Inflammatory macrophage treated with lipopolysaccharide for 4 hours (primary cell): Measurements from ENCODE around the gene EXOSC7.

Experiments
- DNase-seq: peaks from one replicate; pipeline ENCODE4 v3.0.0-alpha.2; 2020

Gene EXOSC7

DNA sequence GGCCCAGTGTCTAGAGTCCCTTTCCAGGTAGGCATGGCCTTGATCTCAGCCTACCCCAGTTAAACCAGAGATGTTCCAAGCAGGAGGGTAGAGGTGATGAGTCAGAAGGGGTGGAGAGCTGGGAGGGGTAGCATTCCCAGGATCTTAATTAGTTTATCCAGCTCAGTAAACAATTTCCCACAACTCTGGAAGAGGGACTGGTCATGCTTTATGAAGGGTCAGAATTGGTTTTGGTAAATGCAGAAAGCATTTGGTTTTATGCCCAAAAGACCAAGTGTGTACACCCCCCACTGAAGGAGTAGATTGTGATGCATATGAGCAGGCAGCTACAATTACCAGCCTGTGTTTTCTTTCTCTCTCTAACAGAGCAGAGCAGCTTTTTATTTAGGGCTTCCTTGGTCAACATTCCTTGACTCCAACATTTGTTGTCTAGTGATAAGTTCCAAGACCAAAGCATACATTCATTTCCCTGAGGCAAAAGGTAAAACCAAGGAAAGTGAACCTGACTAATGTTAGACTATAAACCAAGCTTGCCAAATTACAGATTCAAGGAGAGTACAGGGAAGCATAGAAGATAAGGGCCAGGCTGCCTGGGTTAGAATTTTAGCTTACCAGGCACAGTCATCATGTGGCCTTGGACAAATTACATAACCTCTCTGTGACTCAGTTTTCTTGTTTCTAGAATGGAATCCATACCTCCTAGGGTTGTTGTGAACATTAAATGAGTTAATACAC, 17.6 kb downstream of the EXOSC7 start:
- no peak for DNase-seq

- DNase-seq = no peak
Observed at GRCh38 chr3:44995142-44995770, 19.2 kb downstream of the EXOSC7 start.

DNA sequence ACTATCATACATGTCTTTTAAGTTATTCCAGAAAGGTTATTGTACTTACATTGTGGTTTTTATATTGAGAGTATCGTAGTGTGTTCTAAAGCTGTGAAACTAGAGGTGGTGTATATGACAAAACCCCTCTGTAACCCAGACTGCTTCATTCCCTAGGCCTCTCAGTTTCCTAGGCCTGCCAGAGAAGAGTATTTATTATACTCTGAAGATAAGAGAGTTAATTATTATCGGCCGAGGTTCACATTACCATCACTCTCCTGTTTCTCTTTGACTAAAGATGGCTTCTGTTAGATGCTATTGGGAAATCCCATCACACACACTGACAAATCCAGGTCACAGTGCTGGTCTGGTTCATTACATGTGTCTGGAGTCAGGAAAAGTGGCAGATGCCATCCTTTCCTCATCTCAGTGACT, 20.5 kb downstream of the EXOSC7 start:
- no peak for DNase-seq

DNA sequence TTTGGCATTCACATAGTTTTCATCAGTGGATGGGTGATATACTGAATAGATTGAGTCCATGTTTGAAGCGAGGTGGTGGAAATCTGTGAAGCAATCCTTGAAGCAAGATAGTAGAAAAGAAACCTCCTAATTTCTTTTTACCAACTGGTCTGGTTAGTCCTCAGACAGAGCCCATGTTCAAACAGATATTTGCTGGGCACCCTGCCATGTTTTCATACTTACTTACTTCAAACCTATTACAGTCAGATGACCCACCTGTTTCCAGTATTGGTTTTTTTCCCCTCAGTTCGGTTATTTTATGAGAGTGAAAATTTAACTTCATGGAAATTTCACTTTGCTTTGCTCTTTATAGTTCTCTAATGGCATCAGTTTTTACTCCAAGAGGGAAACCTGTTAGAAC, 23.7 kb downstream of the EXOSC7 start:
- DNase-seq = no peak

DNA sequence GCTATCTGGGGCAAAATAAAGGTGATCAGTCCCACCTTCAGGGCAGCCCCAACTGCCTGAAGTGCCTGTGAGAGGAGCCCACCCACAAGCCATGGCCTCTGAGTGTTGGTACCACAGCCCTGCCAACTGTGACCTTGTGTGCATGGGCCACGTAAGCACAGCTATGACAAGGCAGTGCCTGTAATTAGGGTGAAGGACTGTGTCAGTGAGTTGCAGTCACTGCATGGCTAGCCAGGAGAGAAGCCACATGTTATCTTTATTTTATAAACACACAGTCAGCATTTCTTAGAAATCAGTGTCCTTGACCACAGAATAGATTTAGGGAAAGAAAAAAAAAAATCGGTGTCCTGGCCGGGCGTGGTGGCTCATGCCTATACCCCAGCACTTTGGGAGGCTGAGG, 24.8 kb downstream of the EXOSC7 start:
- no peak for DNase-seq

- DNase-seq = no peak
Observed at GRCh38 chr3:45001738-45002137, 25.7 kb downstream of the EXOSC7 start.

DNA sequence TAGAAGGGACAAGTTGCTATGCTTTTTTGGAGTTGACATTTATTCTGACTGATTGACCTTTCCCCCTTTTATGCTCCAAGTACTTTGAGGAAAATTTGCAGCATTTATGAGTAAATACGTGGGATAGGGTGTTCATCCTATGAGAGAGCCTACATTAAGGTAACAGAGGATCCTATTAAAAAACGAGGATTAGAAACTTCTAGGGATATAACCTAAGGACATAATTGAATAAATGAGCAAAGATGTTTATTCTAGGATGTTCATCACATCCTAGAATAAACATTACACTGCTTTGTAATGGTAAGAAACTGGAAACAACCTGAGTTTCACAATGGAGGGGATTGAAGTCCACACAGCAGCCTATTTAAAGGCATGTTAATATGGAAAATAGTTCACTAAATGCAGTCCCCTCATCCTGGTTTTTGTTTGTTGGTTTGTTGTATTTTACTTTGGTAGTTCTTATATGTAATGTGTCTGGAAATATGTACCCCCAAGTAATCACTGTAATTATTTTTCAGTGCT, 26.2 kb downstream of the EXOSC7 start:
- no peak for DNase-seq

- DNase-seq = no peak
Observed at GRCh38 chr3:45002720-45003119, 26.7 kb downstream of the EXOSC7 start.

DNA sequence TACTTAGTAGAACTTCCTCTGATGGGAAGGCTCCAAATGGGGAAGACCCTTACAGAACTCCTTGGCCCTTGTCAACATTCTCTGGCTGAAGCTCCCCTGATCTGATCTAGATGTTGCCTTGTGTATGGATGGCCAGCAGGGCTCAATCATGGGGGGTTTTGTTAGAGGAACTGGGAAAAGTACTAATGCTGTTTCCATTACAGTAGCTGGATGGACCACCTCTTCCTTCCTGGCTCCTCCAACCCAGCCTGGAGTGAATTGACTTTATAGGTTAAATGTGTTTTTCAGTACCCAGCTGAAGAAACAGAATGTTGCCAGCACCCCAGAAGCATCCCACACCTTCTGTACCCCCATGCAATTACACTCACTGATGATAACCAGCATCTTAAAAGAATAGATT, 27.4 kb downstream of the EXOSC7 start:
- DNase-seq = no peak

GRCh38 chr3:45003859-45004258, 27.8 kb downstream of the EXOSC7 start:
- DNase-seq = no peak

DNA sequence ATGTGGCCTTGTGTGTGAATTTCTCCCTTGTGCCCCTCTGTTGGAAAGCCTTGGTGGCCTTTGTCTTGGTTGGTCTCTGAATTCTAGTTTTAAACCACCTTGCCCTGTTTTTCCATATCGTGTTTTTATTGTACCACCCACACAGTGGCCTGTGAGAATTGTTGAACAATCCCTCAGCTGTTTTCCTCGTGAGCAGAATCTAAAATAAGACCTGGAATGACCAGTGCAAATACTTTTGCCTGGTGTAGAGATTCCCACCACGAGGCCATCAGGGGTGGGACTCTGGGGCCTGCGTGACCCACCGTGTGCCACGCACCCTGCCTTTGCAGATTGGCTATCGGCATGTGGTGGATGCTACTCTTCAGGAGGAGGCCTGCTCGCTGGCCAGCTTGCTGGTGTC, 31.0 kb downstream of the EXOSC7 start:
- DNase-seq = no peak

DNA sequence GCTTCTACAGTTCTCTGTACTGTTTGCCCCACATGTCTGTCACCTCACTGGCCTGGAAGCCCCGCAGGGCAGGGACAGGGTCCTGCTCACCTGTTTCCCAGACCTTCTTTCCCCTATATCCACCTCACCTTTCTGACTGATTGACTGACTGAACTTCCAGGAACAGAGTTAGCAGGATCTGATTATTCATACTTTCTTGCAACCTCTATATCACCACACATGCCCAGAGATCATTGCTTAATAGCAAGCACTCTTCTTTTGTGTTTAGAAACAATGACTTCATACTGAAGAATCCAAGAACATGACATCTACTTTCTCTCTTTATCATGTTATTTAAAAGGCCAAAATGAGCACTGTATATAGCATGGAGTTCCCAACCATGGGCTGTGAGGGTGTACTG, 32.1 kb downstream of the EXOSC7 start:
- DNase-seq = no peak

GRCh38 chr3:45009868-45010267, 33.8 kb downstream of the EXOSC7 start:
- no peak for DNase-seq

DNA sequence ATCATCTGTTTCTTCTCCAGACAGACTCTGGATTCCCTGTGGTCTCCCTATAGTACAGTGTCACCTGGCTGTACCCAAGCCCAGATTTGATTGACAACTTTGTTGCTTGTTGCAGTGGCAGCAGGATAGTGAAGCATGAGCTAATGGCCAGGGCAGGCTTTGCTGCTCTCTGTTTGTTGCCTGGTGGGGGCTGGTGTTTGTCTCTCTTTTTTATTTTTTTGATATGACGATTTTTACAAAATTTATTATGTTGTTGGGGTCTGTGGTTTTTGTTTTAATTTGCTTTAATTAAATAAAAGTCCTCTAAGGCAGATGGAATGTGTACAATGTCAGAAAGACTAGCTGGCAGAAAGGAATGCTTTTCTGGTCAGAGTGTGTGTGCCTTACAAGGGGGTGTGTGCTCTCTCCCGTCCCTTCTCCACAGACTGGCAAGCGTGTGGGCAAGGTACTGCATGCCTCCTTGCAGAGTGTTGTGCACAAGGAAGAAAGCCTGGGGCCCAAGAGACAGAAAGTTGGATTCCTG, 34.8 kb downstream of the EXOSC7 start:
- no peak for DNase-seq

GRCh38 chr3:45011756-45012508, 35.9 kb downstream of the EXOSC7 start:
- peak; percentile 39 for DNase-seq

DNA sequence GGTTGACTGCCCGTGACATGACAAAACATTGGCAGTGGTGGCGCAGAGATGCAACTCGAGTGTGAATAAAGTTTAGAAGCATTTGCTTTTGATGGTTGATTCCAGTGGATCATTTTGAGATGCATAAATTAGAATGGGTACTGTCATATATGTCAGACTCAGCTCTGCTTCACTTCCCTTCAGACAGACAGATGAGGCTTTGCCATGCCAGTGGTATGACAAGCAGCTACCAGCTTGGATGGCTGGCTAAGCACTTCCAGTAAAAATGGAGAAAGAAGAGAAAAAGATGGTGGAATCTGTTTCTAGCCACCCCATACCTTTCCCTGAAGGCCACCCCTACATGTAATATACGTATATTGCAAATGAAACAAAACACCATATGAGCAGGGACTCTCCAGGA, 36.5 kb downstream of the EXOSC7 start:
- no peak for DNase-seq

DNA sequence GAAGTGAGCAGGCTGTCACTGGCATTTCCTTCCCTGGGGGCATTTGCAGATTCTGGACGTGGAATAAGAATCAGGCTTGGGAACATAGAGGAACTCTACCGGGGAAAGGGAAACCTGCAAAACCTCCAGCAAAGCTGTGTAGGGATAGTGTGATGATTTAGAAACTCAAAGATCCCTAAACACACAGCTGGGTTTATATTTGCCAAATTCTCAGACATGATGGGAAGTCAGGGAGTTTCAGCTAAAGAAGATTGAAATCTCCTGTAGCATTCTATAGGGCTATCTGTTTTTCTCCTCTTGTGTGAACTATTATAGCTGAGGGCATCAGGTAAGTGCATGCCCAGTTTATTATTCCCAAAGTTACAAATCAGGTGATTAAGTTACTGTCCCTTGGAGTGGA, 40.9 kb downstream of the EXOSC7 start:
- DNase-seq = no peak

- no peak for DNase-seq
Observed at GRCh38 chr3:45017821-45018220, 41.8 kb downstream of the EXOSC7 start.

- no peak for DNase-seq
Observed at GRCh38 chr3:45020534-45020933, 44.5 kb downstream of the EXOSC7 start.

GRCh38 chr3:45021524-45022297, 45.7 kb downstream of the EXOSC7 start:
- no peak for DNase-seq

- DNase-seq = no peak
Observed at GRCh38 chr3:45023675-45024074, 47.6 kb downstream of the EXOSC7 start.

DNA sequence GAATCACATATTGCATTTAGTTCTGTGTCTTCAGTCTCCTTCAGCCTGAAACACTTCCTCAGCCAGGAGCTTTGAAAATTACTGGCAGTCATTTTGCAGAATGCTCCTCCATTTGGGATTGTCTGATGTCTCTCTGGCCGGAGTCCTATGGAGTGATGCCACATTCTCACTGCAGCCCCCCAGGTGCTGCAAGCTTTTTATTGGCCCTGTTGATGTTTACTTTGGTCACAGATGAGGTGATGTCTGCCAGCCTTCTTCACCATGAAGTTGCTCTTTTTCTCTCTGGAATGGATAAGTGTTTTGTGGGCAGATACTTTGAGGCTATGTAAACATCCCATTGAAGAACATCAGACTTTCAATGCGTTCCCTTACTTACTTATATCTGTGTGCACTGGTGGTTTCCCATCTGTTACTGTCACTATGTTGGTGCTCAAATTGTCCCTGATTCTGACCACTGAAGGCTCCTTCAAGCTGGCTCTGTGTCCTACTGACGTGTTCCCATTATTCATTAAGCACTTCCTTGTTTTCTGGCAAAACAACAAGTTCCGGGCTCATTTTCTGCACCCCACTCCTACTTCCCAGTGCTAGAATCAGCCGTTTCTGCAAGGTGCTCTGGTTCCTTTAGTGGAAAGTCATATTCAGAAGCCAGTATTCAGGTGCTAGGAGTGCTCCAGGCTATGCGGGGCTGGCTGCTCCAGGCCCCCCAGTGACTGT, 48.7 kb downstream of the EXOSC7 start:
- DNase-seq = peak; percentile 44
